Measurements from ENCODE around the gene RUFY3.
"Not testable (repeated sequence)": the region's sequence is repeated elsewhere in the genome, so short reads cannot be mapped to it uniquely, and the experiment has no call there.

RUFY3 gene

DNA sequence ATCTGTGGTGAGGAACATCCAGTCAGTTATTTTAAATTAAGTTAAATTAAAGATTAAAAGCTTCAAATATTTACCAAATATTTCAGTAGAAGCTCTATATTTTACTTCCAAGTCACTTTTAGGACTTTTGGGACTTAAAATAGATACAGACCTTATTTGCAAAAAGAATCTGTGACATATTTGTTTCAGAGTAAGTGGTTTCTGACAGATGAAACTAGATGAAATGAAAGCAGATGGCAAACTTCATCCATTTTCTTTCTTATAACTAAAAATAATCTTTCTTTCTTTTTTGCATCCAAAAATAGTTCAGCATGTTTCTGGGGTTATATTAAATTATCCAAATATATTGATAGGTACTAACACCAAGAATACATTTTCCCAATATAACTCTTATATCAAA is 40.1 kb upstream of the RUFY3 start:
- TF ChIP-seq, protein P1, sequence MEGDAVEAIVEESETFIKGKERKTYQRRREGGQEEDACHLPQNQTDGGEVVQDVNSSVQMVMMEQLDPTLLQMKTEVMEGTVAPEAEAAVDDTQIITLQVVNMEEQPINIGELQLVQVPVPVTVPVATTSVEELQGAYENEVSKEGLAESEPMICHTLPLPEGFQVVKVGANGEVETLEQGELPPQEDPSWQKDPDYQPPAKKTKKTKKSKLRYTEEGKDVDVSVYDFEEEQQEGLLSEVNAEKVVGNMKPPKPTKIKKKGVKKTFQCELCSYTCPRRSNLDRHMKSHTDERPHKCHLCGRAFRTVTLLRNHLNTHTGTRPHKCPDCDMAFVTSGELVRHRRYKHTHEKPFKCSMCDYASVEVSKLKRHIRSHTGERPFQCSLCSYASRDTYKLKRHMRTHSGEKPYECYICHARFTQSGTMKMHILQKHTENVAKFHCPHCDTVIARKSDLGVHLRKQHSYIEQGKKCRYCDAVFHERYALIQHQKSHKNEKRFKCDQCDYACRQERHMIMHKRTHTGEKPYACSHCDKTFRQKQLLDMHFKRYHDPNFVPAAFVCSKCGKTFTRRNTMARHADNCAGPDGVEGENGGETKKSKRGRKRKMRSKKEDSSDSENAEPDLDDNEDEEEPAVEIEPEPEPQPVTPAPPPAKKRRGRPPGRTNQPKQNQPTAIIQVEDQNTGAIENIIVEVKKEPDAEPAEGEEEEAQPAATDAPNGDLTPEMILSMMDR (conservative IDR thresholded peaks at IDR 0.05; ENCODE audit: control insufficient read depth, insufficient read depth, low read depth, low read length) = no peak
- no peak overlapping the region for H3K4me3 ChIP-seq (ENCODE audit: control insufficient read depth, low read depth, low read length)
- DNase-seq (ENCODE audit: low read depth) = no peak

DNA sequence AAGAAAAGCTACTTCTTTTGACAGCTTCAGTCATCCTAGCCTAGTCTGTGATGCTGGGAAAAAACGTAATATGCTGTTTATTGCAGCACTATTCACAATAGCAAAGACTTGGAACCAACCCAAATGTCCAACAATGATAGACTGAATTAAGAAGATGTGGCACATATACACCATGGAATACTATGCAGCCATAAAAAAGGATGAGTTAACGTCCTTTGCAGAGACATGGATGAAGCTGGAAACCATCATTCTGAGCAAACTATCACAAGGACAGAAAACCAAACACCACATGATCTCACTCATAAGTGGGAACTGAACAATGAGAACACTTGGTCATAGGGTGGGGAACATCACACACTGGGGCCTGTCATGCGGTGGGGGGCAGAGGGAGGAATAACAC is 39.6 kb upstream of the RUFY3 start:
- H3K4me3 ChIP-seq (ENCODE audit: control insufficient read depth, low read depth, low read length); DNase-seq (ENCODE audit: low read depth): not testable (repeated sequence)

DNA sequence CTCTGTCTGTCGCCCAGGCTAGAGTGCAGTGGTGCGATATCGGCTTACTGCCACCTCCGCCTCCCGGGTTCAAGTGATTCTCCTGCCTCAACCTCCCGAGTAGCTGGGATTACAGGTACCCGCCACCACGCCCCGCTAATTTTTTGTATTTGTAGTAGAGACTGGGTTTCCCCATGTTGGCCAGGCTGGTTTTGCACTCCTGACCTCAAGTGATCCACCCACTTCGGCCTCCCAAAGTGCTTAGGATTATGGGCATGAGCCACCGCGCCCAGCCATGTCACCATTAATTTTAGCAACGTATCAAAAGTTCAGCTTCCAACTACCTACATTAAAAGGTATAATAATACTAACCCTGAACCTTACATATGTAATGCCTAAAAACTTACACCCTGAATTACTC is 34.4 kb upstream of the RUFY3 start:
- H3K4me3 ChIP-seq (ENCODE audit: control insufficient read depth, low read depth, low read length) = peak overlapping the region; percentile 97
- DNase-seq (ENCODE audit: low read depth) = no peak
- TF ChIP-seq, protein P1 (conservative IDR thresholded peaks at IDR 0.05; ENCODE audit: control insufficient read depth, insufficient read depth, low read depth, low read length) = no peak

DNA sequence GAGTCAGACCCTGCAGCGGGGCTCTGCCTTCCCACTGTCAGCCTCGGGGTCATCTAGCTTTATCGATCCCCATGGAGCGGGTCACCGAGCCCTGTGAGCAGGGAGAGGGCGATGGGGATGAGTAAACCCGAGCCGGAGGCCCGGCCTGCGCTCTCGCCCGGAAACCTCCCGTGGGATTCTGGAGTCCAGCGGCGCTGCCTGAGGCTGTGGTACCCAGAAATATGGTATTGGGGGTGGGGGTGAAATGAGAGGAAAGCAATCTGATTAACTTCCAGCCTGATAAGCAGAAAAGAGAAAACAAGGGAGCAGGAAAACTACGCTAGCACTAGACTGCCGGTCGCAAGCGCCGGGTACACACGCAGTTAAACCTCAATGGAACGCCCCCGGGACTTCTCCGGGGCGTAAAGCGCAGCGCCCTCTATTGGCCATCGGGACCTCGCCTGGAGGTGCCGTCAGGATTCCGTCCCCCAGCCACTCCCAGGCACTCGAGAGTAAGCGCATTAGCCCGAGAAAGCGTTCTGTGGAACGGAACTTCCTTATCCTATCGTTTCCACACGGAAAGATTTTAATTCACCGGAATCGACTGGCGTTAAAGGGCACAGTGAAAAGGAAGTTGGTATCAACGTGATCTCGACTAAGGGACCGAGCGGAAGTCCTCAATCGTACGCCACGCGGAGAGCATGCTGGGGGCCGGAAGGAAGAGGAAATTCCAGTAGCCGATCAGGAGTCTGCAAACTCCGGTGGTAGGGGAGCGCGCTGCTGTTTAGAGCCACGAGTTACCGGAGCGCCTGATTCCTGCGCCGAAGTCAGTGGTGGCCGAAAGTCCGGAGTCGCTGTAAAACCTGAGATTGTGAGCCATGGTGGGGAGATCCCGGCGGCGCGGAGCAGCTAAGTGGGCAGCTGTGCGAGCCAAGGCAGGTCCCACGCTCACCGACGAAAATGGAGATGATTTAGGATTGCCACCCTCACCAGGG is 33.7 kb upstream of the RUFY3 start, which contains the start of gene UTP3:
Gene UTP3, plus strand, starts transcription at position 712 of the 974 bp plus-strand sequence. Its CDS starts 146 bp downstream, at position 858.
- H3K4me3 ChIP-seq (ENCODE audit: control insufficient read depth, low read depth, low read length) = peak within 1 kb of the TSS; percentile 97
- DNase-seq (ENCODE audit: low read depth) = peak; percentile 99
- TF ChIP-seq, protein P1 (conservative IDR thresholded peaks at IDR 0.05; ENCODE audit: control insufficient read depth, insufficient read depth, low read depth, low read length) = peak; percentile 93

DNA sequence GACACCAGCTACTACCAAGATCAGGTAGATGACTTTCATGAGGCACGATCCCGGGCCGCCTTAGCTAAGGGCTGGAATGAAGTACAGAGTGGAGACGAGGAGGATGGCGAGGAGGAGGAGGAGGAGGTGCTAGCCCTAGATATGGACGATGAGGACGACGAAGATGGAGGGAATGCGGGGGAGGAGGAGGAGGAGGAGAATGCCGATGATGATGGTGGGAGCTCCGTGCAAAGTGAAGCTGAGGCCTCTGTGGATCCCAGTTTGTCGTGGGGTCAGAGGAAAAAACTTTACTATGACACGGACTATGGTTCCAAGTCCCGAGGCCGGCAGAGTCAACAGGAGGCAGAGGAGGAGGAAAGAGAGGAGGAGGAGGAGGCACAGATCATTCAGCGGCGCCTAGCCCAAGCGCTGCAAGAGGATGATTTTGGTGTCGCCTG is 33.0 kb upstream of the RUFY3 start:
- H3K4me3 ChIP-seq (ENCODE audit: control insufficient read depth, low read depth, low read length) = peak overlapping the region; percentile 97
- DNase-seq (ENCODE audit: low read depth) = no peak
- TF ChIP-seq, protein P1 (conservative IDR thresholded peaks at IDR 0.05; ENCODE audit: control insufficient read depth, insufficient read depth, low read depth, low read length) = no peak

DNA sequence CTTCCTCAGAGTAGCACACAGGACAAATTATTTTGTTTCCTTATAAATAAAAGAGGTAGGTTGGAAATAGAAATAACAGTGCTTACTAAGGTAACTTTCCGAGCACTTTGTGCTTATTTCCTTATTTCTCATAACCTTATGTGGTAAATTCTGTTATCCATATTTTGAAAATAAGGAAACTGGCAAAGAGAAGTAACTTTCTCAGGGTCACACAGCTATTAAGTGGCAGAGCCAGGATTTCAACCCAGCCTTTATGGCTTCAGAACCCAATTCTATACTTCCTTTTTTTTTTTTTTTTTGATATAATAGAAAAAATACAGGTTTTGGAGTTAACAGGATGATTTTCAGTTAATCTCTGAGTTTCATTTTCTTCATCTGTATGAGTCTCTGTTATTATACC is 30.1 kb upstream of the RUFY3 start:
- TF ChIP-seq, protein P1 (conservative IDR thresholded peaks at IDR 0.05; ENCODE audit: control insufficient read depth, insufficient read depth, low read depth, low read length) = no peak
- no peak for DNase-seq (ENCODE audit: low read depth)
- no peak overlapping the region for H3K4me3 ChIP-seq (ENCODE audit: control insufficient read depth, low read depth, low read length)

DNA sequence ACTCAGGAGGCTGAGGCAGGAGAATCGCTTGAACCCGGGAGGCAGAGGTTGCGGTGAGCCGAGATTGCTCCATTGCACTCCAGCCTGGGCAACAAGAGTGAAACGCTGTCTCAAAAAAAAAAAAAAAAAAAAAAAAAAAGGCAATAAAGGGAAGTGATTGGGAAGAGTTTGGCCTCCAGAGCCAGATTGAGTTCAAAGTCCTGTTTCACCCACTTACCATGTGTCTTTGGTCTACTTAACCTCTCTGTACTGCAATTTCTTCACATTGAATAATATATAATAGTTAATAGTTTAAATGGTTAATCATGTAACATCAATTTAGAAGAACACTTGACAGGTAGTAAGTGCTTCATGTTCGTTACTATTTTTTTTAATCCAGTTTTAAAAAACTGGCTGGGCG is 27.1 kb upstream of the RUFY3 start:
- DNase-seq (ENCODE audit: low read depth); H3K4me3 ChIP-seq (ENCODE audit: control insufficient read depth, low read depth, low read length): not testable (repeated sequence)

DNA sequence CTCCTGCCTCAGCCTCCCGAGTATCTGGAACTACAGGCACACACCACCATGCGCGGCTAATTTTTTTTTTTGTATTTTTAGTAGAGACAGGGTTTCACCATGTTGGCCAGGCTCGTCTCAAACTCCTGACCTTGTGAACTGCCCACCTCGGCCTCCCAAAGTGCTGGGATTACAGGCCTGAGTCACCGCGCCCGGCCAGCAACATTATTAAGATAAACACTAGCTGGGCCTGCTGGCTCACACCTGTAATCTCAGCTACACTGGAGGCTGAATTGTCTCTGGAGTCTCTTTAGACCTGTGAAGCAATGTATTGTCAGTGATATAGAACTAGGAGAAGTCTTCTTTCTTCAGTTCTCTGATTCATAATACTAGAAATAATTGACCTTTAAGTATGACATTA is 23.3 kb upstream of the RUFY3 start:
- not testable (repeated sequence) for H3K4me3 ChIP-seq (ENCODE audit: control insufficient read depth, low read depth, low read length); DNase-seq (ENCODE audit: low read depth)

Data from fibroblast of mammary gland (primary cell).